ENCODE measurements around the gene USP5. TPM values are rescaled to one million over a fixed set of nuclear protein-coding genes. Genes with fewer than 3 reads are reported as not detected.

Gene USP5
- total RNA-seq, 2 donors from 2014 or later, result 35.3 to 45.1 TPM

- TF ChIP-seq, protein P1, sequence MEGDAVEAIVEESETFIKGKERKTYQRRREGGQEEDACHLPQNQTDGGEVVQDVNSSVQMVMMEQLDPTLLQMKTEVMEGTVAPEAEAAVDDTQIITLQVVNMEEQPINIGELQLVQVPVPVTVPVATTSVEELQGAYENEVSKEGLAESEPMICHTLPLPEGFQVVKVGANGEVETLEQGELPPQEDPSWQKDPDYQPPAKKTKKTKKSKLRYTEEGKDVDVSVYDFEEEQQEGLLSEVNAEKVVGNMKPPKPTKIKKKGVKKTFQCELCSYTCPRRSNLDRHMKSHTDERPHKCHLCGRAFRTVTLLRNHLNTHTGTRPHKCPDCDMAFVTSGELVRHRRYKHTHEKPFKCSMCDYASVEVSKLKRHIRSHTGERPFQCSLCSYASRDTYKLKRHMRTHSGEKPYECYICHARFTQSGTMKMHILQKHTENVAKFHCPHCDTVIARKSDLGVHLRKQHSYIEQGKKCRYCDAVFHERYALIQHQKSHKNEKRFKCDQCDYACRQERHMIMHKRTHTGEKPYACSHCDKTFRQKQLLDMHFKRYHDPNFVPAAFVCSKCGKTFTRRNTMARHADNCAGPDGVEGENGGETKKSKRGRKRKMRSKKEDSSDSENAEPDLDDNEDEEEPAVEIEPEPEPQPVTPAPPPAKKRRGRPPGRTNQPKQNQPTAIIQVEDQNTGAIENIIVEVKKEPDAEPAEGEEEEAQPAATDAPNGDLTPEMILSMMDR (IDR thresholded peaks at IDR 0.05), result no peak
- no peaks in the 10 kb centered on the region for H3K36me3 ChIP-seq
- no peak overlapping the region for H3K27ac ChIP-seq
- H3K4me3 ChIP-seq, result no peak overlapping the region
- peaks cover 3 to 58% of the 10 kb centered on the region in 2 donors for H3K4me1 ChIP-seq
- no peaks in the 10 kb centered on the region for H3K9me3 ChIP-seq
- no peak for DNase-seq (ENCODE audit: low spot score)
- no peaks in the 10 kb centered on the region for H3K27me3 ChIP-seq
Measured at GRCh38 chr12:6824901-6825381, 27.0 kb upstream of the USP5 start.

GRCh38 chr12:6825398-6826124 lies 26.4 kb upstream of the USP5 start:
- H3K4me1 ChIP-seq, result peaks cover 3 to 58% of the 10 kb centered on the region in 2 donors
- no peaks in the 10 kb centered on the region for H3K36me3 ChIP-seq
- no peak overlapping the region for H3K27ac ChIP-seq
- peak overlapping the region in 1 of 2 donors; percentile 7 for H3K4me3 ChIP-seq
- H3K27me3 ChIP-seq, result no peaks in the 10 kb centered on the region
- peak; percentile 90 for DNase-seq (ENCODE audit: low spot score)
- TF ChIP-seq, protein P1 (IDR thresholded peaks at IDR 0.05), result peak; percentile 66 to 95
- no peaks in the 10 kb centered on the region for H3K9me3 ChIP-seq

- no peak overlapping the region for H3K27ac ChIP-seq
- TF ChIP-seq, protein P1 (IDR thresholded peaks at IDR 0.05), result no peak
- H3K36me3 ChIP-seq, result no peaks in the 10 kb centered on the region
- peaks cover under 1 to 52% of the 10 kb centered on the region in 2 donors for H3K4me1 ChIP-seq
- no peak overlapping the region for H3K4me3 ChIP-seq
- no peak for DNase-seq (ENCODE audit: low spot score)
- H3K27me3 ChIP-seq, result no peaks in the 10 kb centered on the region
- no peaks in the 10 kb centered on the region for H3K9me3 ChIP-seq
Measured at GRCh38 chr12:6826125-6826733, 25.7 kb upstream of the USP5 start.

- Histone ChIP-seq H3K27ac (peak overlapping the region; percentile 42 to 74), H3K4me1 (peaks cover 0 to 46% of the 10 kb centered on the region in 2 donors), H3K9me3 (no peaks in the 10 kb centered on the region), H3K4me3 (no peak overlapping the region), H3K36me3 (no peaks in the 10 kb centered on the region), H3K27me3 (no peaks in the 10 kb centered on the region)
- TF ChIP-seq, protein P1 (IDR thresholded peaks at IDR 0.05), result no peak
- DNase-seq (ENCODE audit: low spot score), result no peak
Measured at GRCh38 chr12:6826734-6827436, 25.1 kb upstream of the USP5 start.

- Histone ChIP-seq H3K27me3 (no peaks in the 10 kb centered on the region), H3K4me1 (peaks cover 0 to 40% of the 10 kb centered on the region in 2 donors), H3K9me3 (no peaks in the 10 kb centered on the region), H3K4me3 (peak overlapping the region in 1 of 2 donors; percentile 75), H3K36me3 (no peaks in the 10 kb centered on the region), H3K27ac (peak overlapping the region; percentile 42 to 74)
- TF ChIP-seq, protein P1 (IDR thresholded peaks at IDR 0.05), result no peak
- peak; percentile 93 for DNase-seq (ENCODE audit: low spot score)
Measured at GRCh38 chr12:6827437-6827911, 24.5 kb upstream of the USP5 start.

Data from right atrium auricular region (tissue), 2 donors.